Osteoblast (primary cell): ENCODE data around the gene PTPRD. TPM values are rescaled to one million over a fixed set of nuclear protein-coding genes. Genes with fewer than 3 reads are reported as not detected.

ENCODE experiments used
- DNase-seq: peaks from one replicate; pipeline ENCODE4 v3.0.0; 2011; ENCODE audit warnings: low spot score, mixed read lengths; ENCODE audit not compliant: insufficient read length; ENCODE audit errors: missing footprints
- H2AFZ ChIP-seq: 2 replicates; pipeline ENCODE4 v1.6.0; 2011; ENCODE audit warnings: mild to moderate bottlenecking, low read length
- H3K27ac ChIP-seq: 2 replicates; pipeline ENCODE4 v1.5.1; 2011; ENCODE audit warnings: mild to moderate bottlenecking, low read depth, low read length, moderate library complexity
- H3K27me3 ChIP-seq: 2 replicates; pipeline ENCODE4 v1.6.0; 2012; ENCODE audit warnings: mild to moderate bottlenecking, control low read depth, inconsistent platforms, low read length, moderate library complexity; ENCODE audit not compliant: insufficient read depth
- H3K36me3 ChIP-seq: 2 replicates; pipeline ENCODE4 v1.5.1; 2011; ENCODE audit warnings: mild to moderate bottlenecking, low read length, control low read depth, moderate library complexity; ENCODE audit not compliant: insufficient read depth
- H3K4me1 ChIP-seq: 2 replicates; pipeline ENCODE4 v1.5.1; 2011; ENCODE audit warnings: mild to moderate bottlenecking, low read length, control low read depth, moderate library complexity; ENCODE audit not compliant: insufficient read depth
- H3K4me2 ChIP-seq: 2 replicates; pipeline ENCODE4 v1.6.0; 2011; ENCODE audit warnings: mild to moderate bottlenecking, low read length; ENCODE audit not compliant: insufficient read depth
- H3K4me3 ChIP-seq: fragments of 200-600 bp; sonication (generic); 3 replicates; pipeline ENCODE4 v1.5.1; 2012; ENCODE audit warnings: mild to moderate bottlenecking, low read length, inconsistent platforms; ENCODE audit not compliant: insufficient read depth
- H3K79me2 ChIP-seq: 2 replicates; pipeline ENCODE4 v1.6.0; 2012; ENCODE audit warnings: mild to moderate bottlenecking, low read length, control low read depth, inconsistent platforms; ENCODE audit not compliant: insufficient read depth
- H3K9me3 ChIP-seq: 2 replicates; pipeline ENCODE4 v1.5.1; 2011; ENCODE audit warnings: low read depth, low read length, control low read depth
- H4K20me1 ChIP-seq: 2 replicates; pipeline ENCODE4 v1.6.0; 2012; ENCODE audit warnings: mild to moderate bottlenecking, low read length, control low read depth; ENCODE audit not compliant: insufficient read depth
- total RNA-seq: library from RNA; depleted of rRNA; stranded (reverse); fragments of >200 nt; gene quantifications from 2 replicates; pipeline ENCODE4 v1.2.3, GENCODE V29; 2012
- TF ChIP-seq, protein P1 (sequence below): IDR thresholded peaks from 2 replicates; pipeline ENCODE4 v1.5.1; 2011; ENCODE audit warnings: mild to moderate bottlenecking, low read depth, low read length, moderate library complexity; ENCODE audit errors: extremely low read depth

Gene PTPRD
- total RNA-seq, 1 donor: 23.9 TPM

DNA sequence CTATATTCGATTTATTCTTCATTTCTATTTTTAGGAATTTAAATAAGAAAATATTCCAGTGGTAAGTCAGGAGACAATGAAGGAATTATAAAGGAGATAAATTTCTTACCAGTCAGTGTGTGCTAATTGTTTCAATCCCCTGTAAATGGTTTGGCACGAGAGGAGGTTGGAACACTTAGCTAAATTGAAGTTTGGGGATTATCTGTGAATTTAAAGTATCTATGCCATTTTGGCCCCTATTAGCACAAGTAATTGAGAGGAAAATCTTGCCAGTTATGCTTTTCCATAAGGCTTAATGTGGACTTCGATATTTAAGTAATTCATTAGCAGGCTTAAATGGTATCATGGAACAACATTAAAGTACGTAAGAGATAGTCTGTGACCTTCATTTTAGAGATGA is 860.8 kb downstream of the PTPRD start:
- Histone ChIP-seq H3K36me3 (no peaks in the 10 kb centered on the region), H3K4me2 (no peak overlapping the region), H3K79me2 (no peaks in the 10 kb centered on the region), H3K4me1 (no peaks in the 10 kb centered on the region), H3K27ac (no peak overlapping the region), H2AFZ (no peak overlapping the region), H3K27me3 (no peaks in the 10 kb centered on the region), H3K9me3 (peaks cover 2% of the 10 kb centered on the region), H3K4me3 (no peak overlapping the region), H4K20me1 (no peaks in the 10 kb centered on the region)
- no peak for DNase-seq
- TF ChIP-seq, protein P1, sequence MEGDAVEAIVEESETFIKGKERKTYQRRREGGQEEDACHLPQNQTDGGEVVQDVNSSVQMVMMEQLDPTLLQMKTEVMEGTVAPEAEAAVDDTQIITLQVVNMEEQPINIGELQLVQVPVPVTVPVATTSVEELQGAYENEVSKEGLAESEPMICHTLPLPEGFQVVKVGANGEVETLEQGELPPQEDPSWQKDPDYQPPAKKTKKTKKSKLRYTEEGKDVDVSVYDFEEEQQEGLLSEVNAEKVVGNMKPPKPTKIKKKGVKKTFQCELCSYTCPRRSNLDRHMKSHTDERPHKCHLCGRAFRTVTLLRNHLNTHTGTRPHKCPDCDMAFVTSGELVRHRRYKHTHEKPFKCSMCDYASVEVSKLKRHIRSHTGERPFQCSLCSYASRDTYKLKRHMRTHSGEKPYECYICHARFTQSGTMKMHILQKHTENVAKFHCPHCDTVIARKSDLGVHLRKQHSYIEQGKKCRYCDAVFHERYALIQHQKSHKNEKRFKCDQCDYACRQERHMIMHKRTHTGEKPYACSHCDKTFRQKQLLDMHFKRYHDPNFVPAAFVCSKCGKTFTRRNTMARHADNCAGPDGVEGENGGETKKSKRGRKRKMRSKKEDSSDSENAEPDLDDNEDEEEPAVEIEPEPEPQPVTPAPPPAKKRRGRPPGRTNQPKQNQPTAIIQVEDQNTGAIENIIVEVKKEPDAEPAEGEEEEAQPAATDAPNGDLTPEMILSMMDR: no peak

DNA sequence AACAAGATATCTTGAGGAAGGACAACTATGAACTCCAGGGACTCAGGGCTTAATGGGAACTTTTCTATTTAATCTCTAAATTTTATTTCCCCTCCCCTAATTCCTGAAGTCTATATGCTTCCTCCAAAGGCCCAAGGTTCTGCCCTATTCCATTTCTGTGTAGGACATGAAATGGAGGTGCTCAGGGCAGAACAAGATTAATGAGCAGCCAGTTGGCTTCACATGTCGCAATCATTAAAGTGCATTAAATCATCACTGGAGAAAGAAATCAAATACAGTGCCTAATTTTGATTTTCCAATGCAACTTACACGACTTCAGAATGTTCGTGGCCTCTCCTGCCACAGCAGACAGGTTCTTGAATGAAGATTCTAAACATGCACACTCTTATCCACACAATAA is 862.1 kb downstream of the PTPRD start:
- Histone ChIP-seq H3K4me2 (no peak overlapping the region), H3K27ac (no peak overlapping the region), H3K4me3 (no peak overlapping the region), H3K79me2 (no peaks in the 10 kb centered on the region), H3K4me1 (no peaks in the 10 kb centered on the region), H4K20me1 (no peaks in the 10 kb centered on the region), H3K36me3 (no peaks in the 10 kb centered on the region), H3K27me3 (no peaks in the 10 kb centered on the region), H3K9me3 (peaks cover 2% of the 10 kb centered on the region), H2AFZ (no peak overlapping the region)
- TF ChIP-seq, protein P1: no peak
- DNase-seq: no peak

DNA sequence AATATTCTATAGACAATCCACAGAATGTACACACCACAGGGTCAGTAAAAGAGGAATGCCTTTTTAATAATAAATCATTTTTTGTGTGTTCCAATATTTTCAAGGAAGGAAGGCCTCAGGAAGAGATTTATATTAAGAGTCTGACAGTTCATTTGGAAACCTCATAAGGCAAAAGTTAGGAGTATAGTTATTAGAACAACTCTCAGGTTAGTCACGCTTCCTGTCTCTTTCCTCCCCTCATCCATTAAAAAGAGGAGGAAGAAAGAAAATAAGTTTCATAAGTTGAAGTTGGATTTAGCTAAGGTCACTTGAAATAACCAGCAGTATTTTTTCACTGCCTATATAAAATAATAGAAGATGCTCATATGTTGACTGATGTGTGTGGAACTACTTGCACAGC is 863.2 kb downstream of the PTPRD start:
- Histone ChIP-seq H3K4me2 (no peak overlapping the region), H3K27me3 (no peaks in the 10 kb centered on the region), H3K79me2 (no peaks in the 10 kb centered on the region), H3K36me3 (no peaks in the 10 kb centered on the region), H3K4me3 (no peak overlapping the region), H3K4me1 (no peaks in the 10 kb centered on the region), H2AFZ (no peak overlapping the region), H3K9me3 (peaks cover 2% of the 10 kb centered on the region), H3K27ac (no peak overlapping the region), H4K20me1 (no peaks in the 10 kb centered on the region)
- TF ChIP-seq, protein P1: no peak
- no peak for DNase-seq

DNA sequence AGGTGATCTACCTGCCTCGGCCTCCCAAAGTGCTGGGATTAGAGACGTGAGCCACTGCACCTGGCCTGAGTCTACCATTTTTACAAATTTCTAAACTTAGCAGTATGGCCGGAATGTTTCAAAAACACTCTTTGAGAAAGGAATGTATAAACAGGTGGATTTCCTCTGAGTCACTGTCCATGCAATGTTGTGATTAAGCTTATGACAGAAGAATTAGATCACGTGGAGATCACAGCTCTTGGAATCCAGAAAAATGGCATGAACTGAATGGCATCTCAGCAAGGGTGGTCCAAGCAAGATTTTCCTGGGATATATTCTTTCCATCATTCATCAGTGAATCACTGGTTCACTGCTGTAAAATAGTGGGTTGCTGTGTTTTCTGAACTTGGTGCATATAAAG is 865.0 kb downstream of the PTPRD start:
- H3K4me1 ChIP-seq: no peaks in the 10 kb centered on the region
- H3K79me2 ChIP-seq: no peaks in the 10 kb centered on the region
- DNase-seq: no peak
- H3K4me2 ChIP-seq: no peak overlapping the region
- H3K27ac ChIP-seq: no peak overlapping the region
- no peak overlapping the region for H2AFZ ChIP-seq
- H3K9me3 ChIP-seq: no peaks in the 10 kb centered on the region
- H4K20me1 ChIP-seq: no peaks in the 10 kb centered on the region
- no peaks in the 10 kb centered on the region for H3K27me3 ChIP-seq
- H3K36me3 ChIP-seq: no peaks in the 10 kb centered on the region
- H3K4me3 ChIP-seq: no peak overlapping the region
- TF ChIP-seq, protein P1: no peak
